WI38 (cell line): ENCODE measurements around the gene DOCK10.

Experiments used
- H3K4me3 ChIP-seq: 2 replicates; pipeline ENCODE4 v1.5.1; 2011; ENCODE audit warnings: low read depth, mild to moderate bottlenecking, control low read depth, low read length
- CTCF ChIP-seq: IDR thresholded peaks from 2 replicates; pipeline ENCODE4 v1.5.1; 2012; ENCODE audit warnings: low read depth, mild to moderate bottlenecking, control low read depth, low read length

The DOCK10 gene

GRCh38 chr2:224930124-224930523 is 112.1 kb downstream of the DOCK10 start:
- no peak for TF ChIP-seq CTCF
- no peak overlapping the region for H3K4me3 ChIP-seq

- no peak overlapping the region for H3K4me3 ChIP-seq
- no peak for TF ChIP-seq CTCF
Observed at GRCh38 chr2:224929512-224929911, 112.8 kb downstream of the DOCK10 start.

- TF ChIP-seq CTCF, result no peak
- H3K4me3 ChIP-seq, result no peak overlapping the region
Observed at GRCh38 chr2:224927646-224928173, 114.6 kb downstream of the DOCK10 start.

- H3K4me3 ChIP-seq, result no peak overlapping the region
- TF ChIP-seq CTCF, result no peak
Observed at GRCh38 chr2:224927011-224927410, 115.3 kb downstream of the DOCK10 start.

- TF ChIP-seq CTCF, result no peak
- H3K4me3 ChIP-seq, result no peak overlapping the region
Observed at GRCh38 chr2:224925810-224926100, 116.5 kb downstream of the DOCK10 start.

- no peak for TF ChIP-seq CTCF
- H3K4me3 ChIP-seq, result no peak overlapping the region
Observed at GRCh38 chr2:224925061-224925809, 117.0 kb downstream of the DOCK10 start.

- TF ChIP-seq CTCF, result no peak
- no peak overlapping the region for H3K4me3 ChIP-seq
Observed at GRCh38 chr2:224924631-224925030, 117.6 kb downstream of the DOCK10 start.
